Astrocyte of the spinal cord (primary cell): ENCODE data around the gene LGR6.

Source experiments
- DNase-seq: peaks from one replicate; pipeline ENCODE4 v3.0.0; 2011; ENCODE audit warnings: low read depth, low spot score
- H3K4me3 ChIP-seq: 2 replicates; pipeline ENCODE4 v1.5.1; 2011; ENCODE audit warnings: low read depth, mild to moderate bottlenecking, low read length, moderate library complexity
- in situ Hi-C: cut with HindIII; loops from 2 replicates; pipeline ENCODE4 v1.10.0; 2017; ENCODE audit warnings: low sequenced_read_pairs
- TF ChIP-seq, protein P1 (sequence below): IDR thresholded peaks from 2 replicates; pipeline ENCODE4 v1.5.1; 2012; ENCODE audit warnings: low read depth, mild to moderate bottlenecking, low read length, inconsistent platforms

Gene LGR6

DNA sequence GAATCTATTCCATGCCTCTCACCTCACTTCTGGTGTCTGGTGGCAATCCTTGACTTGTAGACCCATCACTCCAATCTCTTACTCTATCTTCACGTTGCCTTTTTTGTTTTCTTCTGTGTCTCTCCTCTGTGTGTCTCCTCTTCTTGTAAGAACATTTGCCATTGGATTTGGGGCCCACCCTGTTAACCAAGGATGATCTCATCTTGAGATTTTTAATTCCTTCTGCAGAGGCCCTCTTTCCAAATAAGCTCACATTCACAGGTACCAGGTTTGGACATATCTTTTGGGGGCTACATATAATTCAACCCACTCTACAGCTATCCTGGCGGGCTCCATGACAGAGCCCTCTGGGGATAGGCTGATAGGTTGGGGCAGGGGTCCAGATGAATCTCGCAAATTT lies 92.3 kb downstream of the LGR6 start:
- TF ChIP-seq, protein P1, sequence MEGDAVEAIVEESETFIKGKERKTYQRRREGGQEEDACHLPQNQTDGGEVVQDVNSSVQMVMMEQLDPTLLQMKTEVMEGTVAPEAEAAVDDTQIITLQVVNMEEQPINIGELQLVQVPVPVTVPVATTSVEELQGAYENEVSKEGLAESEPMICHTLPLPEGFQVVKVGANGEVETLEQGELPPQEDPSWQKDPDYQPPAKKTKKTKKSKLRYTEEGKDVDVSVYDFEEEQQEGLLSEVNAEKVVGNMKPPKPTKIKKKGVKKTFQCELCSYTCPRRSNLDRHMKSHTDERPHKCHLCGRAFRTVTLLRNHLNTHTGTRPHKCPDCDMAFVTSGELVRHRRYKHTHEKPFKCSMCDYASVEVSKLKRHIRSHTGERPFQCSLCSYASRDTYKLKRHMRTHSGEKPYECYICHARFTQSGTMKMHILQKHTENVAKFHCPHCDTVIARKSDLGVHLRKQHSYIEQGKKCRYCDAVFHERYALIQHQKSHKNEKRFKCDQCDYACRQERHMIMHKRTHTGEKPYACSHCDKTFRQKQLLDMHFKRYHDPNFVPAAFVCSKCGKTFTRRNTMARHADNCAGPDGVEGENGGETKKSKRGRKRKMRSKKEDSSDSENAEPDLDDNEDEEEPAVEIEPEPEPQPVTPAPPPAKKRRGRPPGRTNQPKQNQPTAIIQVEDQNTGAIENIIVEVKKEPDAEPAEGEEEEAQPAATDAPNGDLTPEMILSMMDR, result no peak
- no peak for DNase-seq
- in situ Hi-C loops, result no loop called here
- no peak overlapping the region for H3K4me3 ChIP-seq

DNA sequence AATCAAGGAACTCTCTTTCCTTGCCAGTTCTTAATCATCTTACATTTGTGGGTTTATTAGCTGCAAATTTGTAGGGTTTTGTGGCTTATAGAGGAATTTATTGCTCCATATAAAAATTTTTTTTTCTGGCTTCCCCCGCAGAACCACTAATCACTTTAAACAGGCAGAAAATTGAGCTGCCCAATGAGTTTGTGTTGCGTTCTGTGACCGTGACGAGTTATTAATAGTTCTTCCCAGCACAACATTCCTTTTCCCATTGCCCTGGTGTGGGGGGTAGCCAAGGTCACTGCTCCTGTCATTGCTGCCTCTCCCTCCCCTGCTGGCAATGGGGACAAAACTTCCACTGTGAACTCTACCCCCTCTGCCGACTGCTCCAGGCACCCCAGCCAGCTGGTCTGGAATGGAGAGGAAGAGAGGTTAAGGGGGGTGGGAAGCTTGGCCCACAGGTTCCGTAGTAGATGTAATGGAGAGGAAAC lies 93.1 kb downstream of the LGR6 start:
- in situ Hi-C loops, result no loop called here
- peak; percentile 38 for DNase-seq
- TF ChIP-seq, protein P1, result no peak
- H3K4me3 ChIP-seq, result no peak overlapping the region

DNA sequence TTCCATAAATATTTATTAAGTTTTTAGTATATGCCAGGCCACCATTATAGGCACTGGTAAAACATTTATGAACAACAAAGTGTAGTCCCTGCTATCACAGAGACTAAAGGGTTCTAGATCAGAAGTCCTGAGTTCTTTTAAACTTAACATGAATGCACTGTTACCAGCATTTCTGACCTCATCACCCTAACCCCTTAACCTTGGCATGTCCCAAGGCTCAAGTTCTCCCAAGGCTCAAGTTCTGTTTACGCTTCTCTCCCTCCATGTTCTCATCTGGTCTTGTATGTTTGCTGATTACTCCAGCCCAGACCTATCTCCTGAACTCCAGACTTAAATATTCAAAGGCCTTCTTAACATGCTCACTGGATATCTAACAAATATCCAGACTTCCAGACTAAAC lies 93.6 kb downstream of the LGR6 start:
- no peak overlapping the region for H3K4me3 ChIP-seq
- DNase-seq, result no peak
- TF ChIP-seq, protein P1, result no peak
- in situ Hi-C loops, result no loop called here

DNA sequence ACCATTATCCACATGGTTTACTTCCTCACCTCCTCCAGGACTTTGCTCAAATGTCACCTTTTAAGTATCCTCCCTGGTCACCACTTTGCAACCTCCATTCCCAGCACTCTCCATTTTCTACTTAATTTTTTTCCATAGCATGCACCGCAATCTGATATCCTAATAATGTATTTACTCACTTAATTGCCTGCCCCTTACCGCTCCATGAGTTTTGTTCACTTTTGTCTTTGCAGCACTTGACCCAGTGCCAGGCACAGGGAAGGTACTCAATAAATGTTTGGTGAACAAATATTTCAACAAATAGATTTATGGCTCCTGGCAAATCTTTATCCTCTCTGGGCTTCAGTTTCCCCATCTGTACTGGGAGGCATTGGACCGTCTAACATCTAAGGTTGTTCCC lies 94.6 kb downstream of the LGR6 start:
- H3K4me3 ChIP-seq, result no peak overlapping the region
- TF ChIP-seq, protein P1, result no peak
- in situ Hi-C loops, result no loop called here
- no peak for DNase-seq

DNA sequence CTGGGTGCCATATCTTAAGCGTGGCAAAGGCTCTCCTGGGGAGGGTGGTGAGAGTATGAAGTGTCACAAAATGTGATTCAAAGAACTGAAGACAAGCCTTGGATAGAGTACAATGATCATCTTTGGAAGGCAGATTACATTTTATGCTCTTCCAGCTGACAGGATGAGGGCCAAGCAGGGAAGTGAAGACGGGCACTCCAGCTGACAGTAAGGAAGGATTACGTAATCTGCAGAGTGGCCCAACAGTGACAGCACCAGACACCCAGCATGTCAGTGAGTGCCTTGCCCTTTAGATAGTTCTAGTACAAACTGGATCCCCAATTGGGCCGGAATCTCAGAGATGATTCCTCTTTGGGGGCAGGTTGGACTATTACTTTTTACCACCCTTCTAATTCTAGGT lies 95.4 kb downstream of the LGR6 start:
- in situ Hi-C loops, result no loop called here
- DNase-seq, result no peak
- TF ChIP-seq, protein P1, result no peak
- no peak overlapping the region for H3K4me3 ChIP-seq

DNA sequence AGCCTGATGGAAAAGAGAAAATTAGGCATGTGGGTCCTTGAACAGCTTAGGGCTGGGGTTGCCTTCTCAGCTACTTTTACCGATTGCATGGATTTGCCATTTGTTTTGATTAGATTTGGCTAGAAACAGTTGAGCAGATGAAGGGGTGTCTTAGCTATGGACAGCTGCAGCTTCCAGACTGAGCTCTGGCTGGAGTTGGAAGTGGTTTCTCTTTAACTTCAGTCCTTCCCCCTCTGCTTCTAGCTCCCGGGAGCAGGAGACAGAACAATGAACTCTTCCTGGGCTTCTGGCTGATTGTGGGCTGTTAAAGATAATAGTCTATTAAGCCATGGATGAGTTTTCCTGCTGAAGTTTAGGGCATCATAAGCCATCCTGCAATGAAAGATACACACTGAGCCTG lies 97.4 kb downstream of the LGR6 start:
- in situ Hi-C loops, result no loop called here
- TF ChIP-seq, protein P1, result no peak
- DNase-seq, result no peak
- H3K4me3 ChIP-seq, result no peak overlapping the region

DNA sequence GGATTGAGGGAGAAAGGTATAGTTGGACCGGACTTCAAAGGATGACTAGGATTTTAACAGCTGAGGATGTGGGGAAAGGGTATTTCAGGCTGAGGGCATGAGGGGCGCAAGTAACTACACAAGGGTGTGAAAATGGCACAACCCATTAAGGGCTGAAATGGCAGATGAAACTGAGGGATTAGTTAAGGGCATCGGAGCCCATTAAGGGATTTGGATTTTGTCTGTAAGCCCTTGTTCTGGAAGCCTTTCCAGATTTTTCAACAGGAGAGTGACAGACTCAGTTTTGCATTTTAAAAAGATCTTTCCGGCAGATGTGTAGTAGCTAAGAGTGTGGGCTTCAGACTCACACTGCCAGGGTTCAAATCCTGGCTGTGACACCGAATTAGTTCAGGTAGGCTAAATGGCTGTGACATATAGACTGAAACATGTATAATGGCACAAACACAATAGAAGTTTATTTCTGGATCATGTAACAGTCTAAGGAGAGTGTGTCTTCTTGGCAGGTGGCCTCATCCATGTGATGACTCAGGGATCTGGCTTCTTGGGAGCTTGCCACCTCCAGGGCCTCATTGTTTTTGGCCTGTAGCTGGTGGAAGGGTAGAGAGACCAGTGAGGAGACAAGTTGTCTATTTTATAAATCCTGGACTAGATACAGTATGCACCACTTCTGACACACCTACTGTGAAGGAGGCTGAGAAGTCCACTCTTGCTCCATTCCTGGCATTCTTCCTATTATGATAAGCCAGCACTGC lies 98.5 kb downstream of the LGR6 start:
- in situ Hi-C loops, result no loop called here
- TF ChIP-seq, protein P1, result no peak
- H3K4me3 ChIP-seq, result no peak overlapping the region
- peak; percentile 91 for DNase-seq
